ENCODE results near the gene NEU3. TPM values are rescaled to one million over a fixed set of nuclear protein-coding genes. Genes with fewer than 3 reads are reported as not detected.

Gene NEU3
- polyA plus RNA-seq, 3 donors = 2.3 to 25.1 (median 3.9) TPM

- Histone ChIP-seq H3K4me3 (replicated peaks in 1 of 3; ENCODE audit: low read depth in 2 of 3, low read length in 3 of 3) (no peak overlapping the region), H2AFZ (ENCODE audit: insufficient read depth, low read depth, low read length, poor library complexity, severe bottlenecking) (no peak overlapping the region), H3K79me2 (ENCODE audit: insufficient read depth, low read length) (no peaks in the 10 kb centered on the region), H3K9ac (ENCODE audit: insufficient read depth, low read length, poor library complexity, severe bottlenecking) (no peak overlapping the region), H3K27ac (ENCODE audit: low read depth in 1 of 2, low read length in 2 of 2) (no peak overlapping the region), H3K9me3 (replicated peaks in 1 of 2; ENCODE audit: control insufficient read depth in 1 of 2, insufficient read depth in 1 of 2, low read length in 2 of 2) (no peaks in the 10 kb centered on the region), H3K36me3 (replicated peaks in 1 of 2; ENCODE audit: control insufficient read depth in 1 of 2, insufficient read depth in 2 of 2, low read length in 2 of 2) (peaks cover 38 to 74% of the 10 kb centered on the region in 2 donors), H3K4me2 (replicated peaks; ENCODE audit: extremely low read depth, low read length, poor library complexity, severe bottlenecking) (no peak overlapping the region), H3K27me3 (ENCODE audit: control insufficient read depth in 2 of 2, insufficient read depth in 2 of 2, low read length in 2 of 2) (no peaks in the 10 kb centered on the region), H4K20me1 (ENCODE audit: insufficient read depth, low read length) (no peaks in the 10 kb centered on the region), H3K4me1 (ENCODE audit: control insufficient read depth in 1 of 2, insufficient read depth in 2 of 2, low read length in 2 of 2) (no peaks in the 10 kb centered on the region)
- WGBS (ENCODE audit: insufficient coverage) = no CpG with 5 or more reads among the region's 3 CpGs
- Mint-ChIP-seq H3K4me3 (no peak overlapping the region), H3K4me1 (no peaks in the 10 kb centered on the region), H3K36me3 (peaks cover 63 to 74% of the 10 kb centered on the region in 2 donors), H3K27me3 (ENCODE audit: low read depth in 3 of 3) (no peaks in the 10 kb centered on the region), H3K27ac (no peak overlapping the region), H3K9me3 (no peaks in the 10 kb centered on the region)
- DNase-seq = no peak
- intact Hi-C loops (cut with micrococcal nuclease) = no loop called here
- TF ChIP-seq CTCF (IDR thresholded peaks at IDR 0.05) = no peak
Measured at GRCh38 chr11:75000975-75001354, 12.2 kb downstream of the NEU3 start.

- DNase-seq = no peak
- Histone ChIP-seq H3K9me3 (replicated peaks in 1 of 2; ENCODE audit: control insufficient read depth in 1 of 2, insufficient read depth in 1 of 2, low read length in 2 of 2) (no peaks in the 10 kb centered on the region), H3K79me2 (ENCODE audit: insufficient read depth, low read length) (no peaks in the 10 kb centered on the region), H2AFZ (ENCODE audit: insufficient read depth, low read depth, low read length, poor library complexity, severe bottlenecking) (no peak overlapping the region), H3K27ac (ENCODE audit: low read depth in 1 of 2, low read length in 2 of 2) (no peak overlapping the region), H4K20me1 (ENCODE audit: insufficient read depth, low read length) (no peaks in the 10 kb centered on the region), H3K36me3 (replicated peaks in 1 of 2; ENCODE audit: control insufficient read depth in 1 of 2, insufficient read depth in 2 of 2, low read length in 2 of 2) (peaks cover 40 to 74% of the 10 kb centered on the region in 2 donors), H3K4me3 (replicated peaks in 1 of 3; ENCODE audit: low read depth in 2 of 3, low read length in 3 of 3) (no peak overlapping the region), H3K4me2 (replicated peaks; ENCODE audit: extremely low read depth, low read length, poor library complexity, severe bottlenecking) (no peak overlapping the region), H3K4me1 (ENCODE audit: control insufficient read depth in 1 of 2, insufficient read depth in 2 of 2, low read length in 2 of 2) (no peaks in the 10 kb centered on the region), H3K27me3 (ENCODE audit: control insufficient read depth in 2 of 2, insufficient read depth in 2 of 2, low read length in 2 of 2) (no peaks in the 10 kb centered on the region), H3K9ac (ENCODE audit: insufficient read depth, low read length, poor library complexity, severe bottlenecking) (no peak overlapping the region)
- Mint-ChIP-seq H3K27me3 (ENCODE audit: low read depth in 3 of 3) (no peaks in the 10 kb centered on the region), H3K9me3 (no peaks in the 10 kb centered on the region), H3K27ac (peak overlapping the region in 1 of 7 donors; percentile 49), H3K4me1 (no peaks in the 10 kb centered on the region), H3K4me3 (no peak overlapping the region), H3K36me3 (peaks cover 63 to 74% of the 10 kb centered on the region in 2 donors)
- intact Hi-C loops (cut with micrococcal nuclease) = no loop called here
- TF ChIP-seq CTCF (IDR thresholded peaks at IDR 0.05) = no peak
- 97% methylated on average over 3 of the region's 3 CpGs for WGBS (ENCODE audit: insufficient coverage)
Measured at GRCh38 chr11:75001686-75002085, 13.0 kb downstream of the NEU3 start.
